Measurements from ENCODE around the gene CACNG4. TPM values are rescaled to one million over a fixed set of nuclear protein-coding genes. Genes with fewer than 3 reads are reported as not detected.

The CACNG4 gene
- total RNA-seq, 2 donors from 2014 or later, result 0.37 TPM; not detected in 1

- ATAC-seq, result no peak
- intact Hi-C loops (cut with DNase I), result loop anchor here in 1 of 2 donors (10.0 kb wide), 1 partner anchor 242 kb away; no protein-coding TSS in a partner anchor
- DNase-seq, result no peak
These were observed 11.8 kb downstream of the CACNG4 start for GRCh38 chr17:66976379-66976663.

GRCh38 chr17:66976781-66977201, 12.3 kb downstream of the CACNG4 start:
- intact Hi-C loops (cut with DNase I), result loop anchor here in 1 of 2 donors (10.0 kb wide), 1 partner anchor 242 kb away; no protein-coding TSS in a partner anchor
- peak; percentile 46 for DNase-seq
- peak; percentile 27 to 70 for ATAC-seq

- peak; percentile 72 for DNase-seq
- intact Hi-C loops (cut with DNase I), result loop anchor here in 1 of 2 donors (10.0 kb wide), 1 partner anchor 244 kb away; no protein-coding TSS in a partner anchor
- ATAC-seq, result peak; percentile 87 to 93
These were observed 14.1 kb downstream of the CACNG4 start for GRCh38 chr17:66978514-66979061.

GRCh38 chr17:66980896-66981295, 16.4 kb downstream of the CACNG4 start:
- DNase-seq (no peak), ATAC-seq (no peak)
- intact Hi-C loops (cut with DNase I), result no loop called here

- intact Hi-C loops (cut with DNase I), result no loop called here
- no peak for DNase-seq
- no peak for ATAC-seq
These were observed 17.5 kb downstream of the CACNG4 start for GRCh38 chr17:66981983-66982508.

GRCh38 chr17:66983414-66984021, 19.0 kb downstream of the CACNG4 start:
- ATAC-seq (no peak), DNase-seq (no peak)
- intact Hi-C loops (cut with DNase I), result no loop called here

GRCh38 chr17:66984730-66985129, 20.2 kb downstream of the CACNG4 start:
- ATAC-seq (no peak), DNase-seq (no peak)
- intact Hi-C loops (cut with DNase I), result no loop called here

- no peak for ATAC-seq
- intact Hi-C loops (cut with DNase I), result no loop called here
These were observed 21.1 kb downstream of the CACNG4 start for GRCh38 chr17:66985338-66986237.

GRCh38 chr17:66986659-66987058, 22.2 kb downstream of the CACNG4 start:
- intact Hi-C loops (cut with DNase I), result no loop called here
- ATAC-seq (no peak), DNase-seq (no peak)

More at GRCh38 chr17:66985338-66986237, 21.1 kb downstream of the CACNG4 start:
- no peak for DNase-seq

GRCh38 chr17:66987059-66987616, 22.6 kb downstream of the CACNG4 start:
- no peak for DNase-seq
- intact Hi-C loops (cut with DNase I), result no loop called here
- no peak for ATAC-seq

- ATAC-seq (no peak), DNase-seq (no peak)
- intact Hi-C loops (cut with DNase I), result no loop called here
These were observed 23.7 kb downstream of the CACNG4 start for GRCh38 chr17:66988069-66988798.

GRCh38 chr17:66989076-66989475, 24.6 kb downstream of the CACNG4 start:
- DNase-seq (no peak), ATAC-seq (no peak)
- intact Hi-C loops (cut with DNase I), result no loop called here

- ATAC-seq (no peak), DNase-seq (no peak)
- intact Hi-C loops (cut with DNase I), result no loop called here
These were observed 25.1 kb downstream of the CACNG4 start for GRCh38 chr17:66989579-66989978.

- DNase-seq (no peak), ATAC-seq (no peak)
- intact Hi-C loops (cut with DNase I), result no loop called here
These were observed 25.5 kb downstream of the CACNG4 start for GRCh38 chr17:66990047-66990446.

- no peak for DNase-seq
- ATAC-seq, result no peak
- intact Hi-C loops (cut with DNase I), result no loop called here
These were observed 28.5 kb downstream of the CACNG4 start for GRCh38 chr17:66992911-66993442.

- intact Hi-C loops (cut with DNase I), result no loop called here
- DNase-seq (no peak), ATAC-seq (no peak)
These were observed 29.9 kb downstream of the CACNG4 start for GRCh38 chr17:66994361-66994760.

- ATAC-seq (no peak), DNase-seq (no peak)
- intact Hi-C loops (cut with DNase I), result no loop called here
These were observed 30.5 kb downstream of the CACNG4 start for GRCh38 chr17:66994930-66995535.

- intact Hi-C loops (cut with DNase I), result no loop called here
- ATAC-seq, result no peak
- DNase-seq, result no peak
These were observed 31.4 kb downstream of the CACNG4 start for GRCh38 chr17:66995944-66996343.

Data from left cardiac atrium (tissue), 4 donors.